GM19452 (cell line): Measurements from ENCODE around the gene TMEM116.

Experiments used
- ATAC-seq: cut with Tn5 transposase; IDR thresholded peaks from one replicate; pipeline ENCODE4 v1.9.1; 2021; ENCODE audit not compliant: unreplicated experiment

The TMEM116 gene

DNA sequence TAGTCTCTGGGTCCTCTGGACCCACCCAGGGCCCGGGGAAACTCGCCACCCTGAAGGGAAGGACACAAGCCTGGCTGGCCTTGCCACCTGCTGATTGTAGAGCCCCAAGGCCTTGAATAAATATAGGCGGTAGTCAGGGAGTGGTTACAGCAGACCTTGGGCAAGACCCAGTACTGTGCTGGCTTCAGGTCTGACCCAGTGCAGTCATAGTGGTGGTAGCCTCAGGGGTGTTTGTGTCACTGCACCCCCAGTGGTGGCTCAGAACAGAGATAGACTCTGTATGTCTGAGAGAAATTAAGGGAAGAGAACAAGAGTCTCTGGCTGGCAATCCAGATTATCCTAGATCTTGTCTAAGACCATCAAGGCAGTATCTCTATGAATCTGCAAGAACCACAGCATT is 107.5 kb downstream of the TMEM116 start:
- ATAC-seq, result no peak

DNA sequence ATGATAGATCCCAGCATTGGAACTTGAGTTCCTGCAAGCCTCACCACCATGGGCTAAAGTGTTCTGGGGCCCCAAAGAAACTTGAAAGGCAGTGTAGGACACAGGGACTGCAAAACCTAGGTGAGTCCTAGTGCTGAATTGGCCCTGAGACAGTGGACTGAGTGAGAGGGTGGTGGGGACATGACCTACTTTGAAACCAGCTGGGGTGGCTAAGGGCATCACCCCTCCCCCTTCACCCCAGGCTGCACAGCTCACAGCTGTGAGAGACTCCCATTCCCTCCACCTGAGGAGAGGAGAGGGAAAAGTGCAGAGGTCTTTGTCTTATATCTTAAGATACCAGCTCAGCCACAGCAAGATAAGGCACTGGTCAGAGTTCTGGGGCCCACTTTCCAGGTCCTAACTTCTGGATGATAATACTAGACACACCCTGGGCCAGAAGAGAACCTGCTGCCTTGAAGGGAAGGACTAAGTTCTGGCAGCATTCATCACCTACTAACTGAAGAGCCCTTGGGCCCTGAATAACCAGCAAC is 108.5 kb downstream of the TMEM116 start:
- no peak for ATAC-seq

DNA sequence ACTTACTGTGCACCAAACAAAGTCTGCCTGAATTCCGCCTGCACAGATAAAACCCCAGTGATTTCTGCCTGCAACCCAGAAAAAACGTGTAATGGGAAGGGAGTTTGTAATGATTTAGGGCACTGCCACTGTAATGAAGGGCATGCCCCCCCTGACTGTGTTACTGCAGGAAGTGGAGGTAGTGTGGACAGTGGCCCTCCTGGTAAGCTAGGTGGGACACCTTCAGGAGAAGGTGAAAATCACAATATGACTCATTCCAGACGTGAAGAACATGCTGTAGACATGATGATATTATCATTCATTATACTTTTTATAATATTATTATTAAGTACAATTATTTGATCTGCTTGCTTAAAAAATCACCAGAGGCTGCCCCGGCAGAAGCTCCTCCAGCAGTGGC is 111.8 kb downstream of the TMEM116 start:
- no peak for ATAC-seq

DNA sequence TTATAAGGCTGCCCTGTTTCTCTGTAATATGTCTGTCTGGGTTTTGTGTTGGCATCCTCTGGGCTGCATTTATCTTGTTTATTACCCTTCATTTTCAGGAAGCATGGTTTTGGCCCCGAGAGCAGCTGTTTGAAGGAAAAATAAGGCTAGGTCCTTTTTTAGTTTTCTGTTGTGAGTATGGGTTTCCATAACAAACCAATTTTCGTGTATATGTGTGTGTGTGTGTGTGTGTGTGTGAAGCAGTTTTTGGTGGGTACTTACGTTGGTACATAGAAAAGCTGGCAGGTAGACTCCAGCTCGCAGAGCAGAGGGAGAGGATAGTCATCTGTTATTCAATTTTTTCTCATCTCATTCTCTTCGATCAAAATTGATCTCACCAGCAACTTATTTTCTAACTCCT is 118.4 kb downstream of the TMEM116 start:
- no peak for ATAC-seq

DNA sequence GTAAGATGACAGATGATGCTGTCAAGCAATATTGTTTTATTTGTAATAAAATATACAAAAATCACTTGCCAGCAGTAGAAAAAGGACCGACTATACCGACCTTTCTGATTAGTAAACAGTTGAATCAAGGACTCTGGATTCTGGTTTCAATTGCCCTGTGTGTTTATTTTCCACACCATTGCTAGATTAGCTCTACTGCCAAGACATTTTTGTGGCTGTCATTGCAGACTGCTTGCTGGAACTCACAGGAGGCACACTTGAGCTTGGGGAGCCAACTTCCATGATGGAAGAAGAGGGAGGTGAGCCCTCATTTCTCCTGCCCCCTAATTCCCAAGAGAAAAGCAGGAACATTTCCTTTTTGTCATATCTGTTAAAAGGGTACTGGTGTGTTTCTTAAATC is 119.7 kb downstream of the TMEM116 start:
- ATAC-seq, result no peak

DNA sequence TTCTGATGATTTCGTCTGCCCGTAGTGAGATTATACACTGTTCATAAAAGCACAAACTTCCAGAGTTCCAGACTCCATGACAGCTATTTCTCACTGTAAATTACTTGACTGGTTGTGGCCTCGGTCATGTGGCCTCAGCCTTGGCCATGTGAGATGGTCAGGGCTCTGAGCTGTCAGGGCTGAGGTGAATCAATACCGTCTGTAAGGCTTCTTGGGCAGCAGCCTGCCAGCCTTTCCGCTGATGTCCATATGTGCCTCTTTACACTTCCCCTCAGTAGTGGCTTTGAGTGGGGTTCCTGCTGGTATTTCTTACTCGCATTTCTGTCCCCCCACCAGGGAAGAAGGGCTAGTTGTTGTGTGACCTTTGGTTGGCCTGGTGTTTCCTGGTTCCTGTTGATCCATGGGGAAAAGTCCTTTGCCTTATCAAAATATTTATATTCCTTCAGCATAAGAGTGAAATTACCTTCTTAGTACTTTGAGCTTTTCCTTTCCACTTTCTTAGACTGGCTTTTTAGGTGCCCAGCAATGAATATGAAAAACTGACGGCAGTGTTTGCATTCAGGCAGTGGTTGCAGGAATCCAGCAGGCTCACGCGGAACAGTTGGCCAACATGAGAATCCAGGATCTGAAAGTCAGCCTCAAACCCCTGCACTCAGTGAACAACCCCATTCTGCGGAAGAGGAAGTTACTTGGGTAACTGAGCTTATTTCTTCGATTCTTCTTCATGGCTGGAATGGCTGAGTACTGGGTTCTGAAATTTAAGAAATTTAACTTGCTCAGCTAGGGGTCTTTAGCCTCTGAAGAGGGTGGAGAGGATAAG is 124.8 kb downstream of the TMEM116 start:
- no peak for ATAC-seq

DNA sequence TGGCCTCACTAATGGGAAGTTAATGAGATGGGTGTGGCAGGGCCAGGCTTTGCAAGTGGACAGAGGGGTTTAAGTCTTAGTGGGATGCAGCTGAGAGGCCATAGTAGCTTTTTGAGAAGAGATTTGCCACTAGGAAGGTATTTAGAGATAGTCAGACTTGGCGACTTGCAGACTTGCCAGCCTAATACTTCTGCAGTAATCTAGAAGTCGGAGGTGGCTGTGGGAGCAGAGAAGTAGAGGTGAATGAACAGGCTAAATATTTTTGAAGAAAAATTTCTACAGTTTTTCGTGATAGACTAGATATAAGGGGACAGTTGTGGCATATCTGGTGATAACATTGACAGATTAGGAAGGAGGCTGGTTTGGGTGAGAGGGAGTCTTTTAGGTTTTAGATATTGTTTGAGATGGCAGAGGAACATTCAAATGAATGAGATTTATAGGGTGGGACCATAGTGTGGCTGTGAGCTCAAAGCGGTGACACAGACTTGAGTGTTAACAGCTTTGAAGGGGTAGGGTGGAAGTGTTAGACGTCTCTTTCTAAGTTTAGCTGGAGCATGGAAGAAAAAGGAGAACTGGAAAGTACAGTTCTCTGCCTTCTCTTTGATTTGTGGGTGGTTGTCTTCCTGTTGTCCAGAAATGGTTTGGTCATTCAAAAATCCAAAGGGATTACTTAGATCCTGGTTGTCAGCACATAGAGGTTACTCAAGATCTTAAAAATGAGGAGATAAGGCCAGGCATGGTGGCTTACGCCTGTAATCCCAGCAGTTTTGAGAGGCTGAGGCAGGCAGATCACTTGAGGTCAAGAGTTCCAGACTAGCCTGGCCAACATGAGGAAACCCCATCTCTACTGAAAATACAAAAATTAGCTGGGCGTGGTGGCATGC is 126.1 kb downstream of the TMEM116 start:
- no peak for ATAC-seq

DNA sequence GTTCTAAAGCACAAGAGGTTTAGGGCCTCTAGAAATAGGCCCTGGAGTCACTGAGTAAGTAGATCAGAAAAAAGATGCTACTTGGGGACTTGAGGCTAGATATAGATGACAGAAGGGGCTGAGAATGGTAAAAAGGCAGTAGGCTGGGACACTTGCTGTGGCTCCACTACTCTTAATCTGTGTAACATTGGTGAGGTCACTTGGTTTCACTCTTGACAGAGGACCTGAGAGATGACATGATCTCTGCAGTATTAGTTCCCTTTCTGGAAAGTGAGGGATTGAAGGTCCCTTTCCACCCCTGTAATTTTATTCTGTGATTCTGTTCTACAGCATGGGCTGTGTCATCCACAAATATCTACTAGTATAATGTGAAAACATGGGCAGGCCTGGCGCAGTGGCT is 131.2 kb downstream of the TMEM116 start:
- no peak for ATAC-seq
